ENCODE results near the gene ACOXL. TPM values are rescaled to one million over a fixed set of nuclear protein-coding genes. Genes with fewer than 3 reads are reported as not detected.
A peak's percentile ranks its signal among the peaks of the same experiment; 100 is the strongest.

ACOXL gene
- total and polyA plus RNA-seq, 4 donors, result 4.4 to 32.8 (median 12.2) TPM

- no peaks in the 10 kb centered on the region for H3K27me3 ChIP-seq (ENCODE audit: control insufficient read depth in 3 of 3, insufficient read depth in 3 of 3, low read length in 2 of 3)
- no peak for TF ChIP-seq CTCF (IDR thresholded peaks at IDR 0.05; ENCODE audit: control extremely low read depth, extremely low read depth)
- DNase-seq, result no peak
- H3K36me3 ChIP-seq (ENCODE audit: control insufficient read depth in 4 of 4, insufficient read depth in 4 of 4, low read length in 4 of 4), result no peaks in the 10 kb centered on the region
- H3K4me1 ChIP-seq (ENCODE audit: control insufficient read depth in 5 of 5, insufficient read depth in 5 of 5, low read length in 5 of 5), result peaks cover 0 to 17% (median 0%) of the 10 kb centered on the region in 5 donors
- WGBS, 2 donors, result 96 to 97% methylated on average over 1 of the region's 1 CpG
- H3K4me3 ChIP-seq, result no peak overlapping the region
- no peak for ATAC-seq (ENCODE audit: insufficient read depth, low FRiP score)
- no peaks in the 10 kb centered on the region for H3K9me3 ChIP-seq (ENCODE audit: control insufficient read depth in 4 of 4, insufficient read depth in 3 of 4, low read length in 3 of 4)
- H3K27ac ChIP-seq (ENCODE audit: low read depth in 1 of 2, low read length in 1 of 2), result no peak overlapping the region
- H3K9ac ChIP-seq (ENCODE audit: insufficient read depth in 1 of 2, low read length in 2 of 2), result no peak overlapping the region
Measured at GRCh38 chr2:110712737-110713136, 19.6 kb upstream of the ACOXL start.

- H3K27ac ChIP-seq (ENCODE audit: low read depth in 1 of 2, low read length in 1 of 2), result no peak overlapping the region
- ATAC-seq (ENCODE audit: insufficient read depth, low FRiP score) (no peak), DNase-seq (no peak)
- H3K9me3 ChIP-seq (ENCODE audit: control insufficient read depth in 4 of 4, insufficient read depth in 3 of 4, low read length in 3 of 4), result no peaks in the 10 kb centered on the region
- 88 to 93% methylated on average over 6 of the region's 6 CpGs for WGBS, 2 donors
- no peaks in the 10 kb centered on the region for H3K27me3 ChIP-seq (ENCODE audit: control insufficient read depth in 3 of 3, insufficient read depth in 3 of 3, low read length in 2 of 3)
- no peaks in the 10 kb centered on the region for H3K36me3 ChIP-seq (ENCODE audit: control insufficient read depth in 4 of 4, insufficient read depth in 4 of 4, low read length in 4 of 4)
- H3K4me3 ChIP-seq, result no peak overlapping the region
- peaks cover 0 to 19% (median 0%) of the 10 kb centered on the region in 5 donors for H3K4me1 ChIP-seq (ENCODE audit: control insufficient read depth in 5 of 5, insufficient read depth in 5 of 5, low read length in 5 of 5)
- no peak overlapping the region for H3K9ac ChIP-seq (ENCODE audit: insufficient read depth in 1 of 2, low read length in 2 of 2)
- TF ChIP-seq CTCF (IDR thresholded peaks at IDR 0.05; ENCODE audit: control extremely low read depth, extremely low read depth), result no peak
Measured at GRCh38 chr2:110713513-110714362, 18.6 kb upstream of the ACOXL start.

- Histone ChIP-seq H3K9ac (ENCODE audit: insufficient read depth in 1 of 2, low read length in 2 of 2) (no peak overlapping the region), H3K9me3 (ENCODE audit: control insufficient read depth in 4 of 4, insufficient read depth in 3 of 4, low read length in 3 of 4) (no peaks in the 10 kb centered on the region), H3K4me1 (ENCODE audit: control insufficient read depth in 5 of 5, insufficient read depth in 5 of 5, low read length in 5 of 5) (peaks cover 0 to 19% (median under 1%) of the 10 kb centered on the region in 5 donors), H3K36me3 (ENCODE audit: control insufficient read depth in 4 of 4, insufficient read depth in 4 of 4, low read length in 4 of 4) (no peaks in the 10 kb centered on the region), H3K27ac (ENCODE audit: low read depth in 1 of 2, low read length in 1 of 2) (no peak overlapping the region), H3K27me3 (ENCODE audit: control insufficient read depth in 3 of 3, insufficient read depth in 3 of 3, low read length in 2 of 3) (no peaks in the 10 kb centered on the region), H3K4me3 (no peak overlapping the region)
- ATAC-seq (ENCODE audit: insufficient read depth, low FRiP score) (no peak), DNase-seq (peak in 2 of 3 donors; percentile 34 to 42)
- no peak for TF ChIP-seq CTCF (IDR thresholded peaks at IDR 0.05; ENCODE audit: control extremely low read depth, extremely low read depth)
- 40 to 51% methylated on average over 6 of the region's 6 CpGs for WGBS, 2 donors
Measured at GRCh38 chr2:110714452-110715224, 17.7 kb upstream of the ACOXL start.

All from lung (tissue), 12 donors.